Stimulated activated naive CD4-positive, alpha-beta T cell (primary cell): ENCODE results near the gene SFMBT1.
A peak's percentile ranks its signal among the peaks of the same experiment; 100 is the strongest.

Experiments used
- DNase-seq, 6 experiments: peaks; one replicate each; lab custom pipeline; 2025; lab: John Stamatoyannopoulos, UW

SFMBT1 gene

DNA sequence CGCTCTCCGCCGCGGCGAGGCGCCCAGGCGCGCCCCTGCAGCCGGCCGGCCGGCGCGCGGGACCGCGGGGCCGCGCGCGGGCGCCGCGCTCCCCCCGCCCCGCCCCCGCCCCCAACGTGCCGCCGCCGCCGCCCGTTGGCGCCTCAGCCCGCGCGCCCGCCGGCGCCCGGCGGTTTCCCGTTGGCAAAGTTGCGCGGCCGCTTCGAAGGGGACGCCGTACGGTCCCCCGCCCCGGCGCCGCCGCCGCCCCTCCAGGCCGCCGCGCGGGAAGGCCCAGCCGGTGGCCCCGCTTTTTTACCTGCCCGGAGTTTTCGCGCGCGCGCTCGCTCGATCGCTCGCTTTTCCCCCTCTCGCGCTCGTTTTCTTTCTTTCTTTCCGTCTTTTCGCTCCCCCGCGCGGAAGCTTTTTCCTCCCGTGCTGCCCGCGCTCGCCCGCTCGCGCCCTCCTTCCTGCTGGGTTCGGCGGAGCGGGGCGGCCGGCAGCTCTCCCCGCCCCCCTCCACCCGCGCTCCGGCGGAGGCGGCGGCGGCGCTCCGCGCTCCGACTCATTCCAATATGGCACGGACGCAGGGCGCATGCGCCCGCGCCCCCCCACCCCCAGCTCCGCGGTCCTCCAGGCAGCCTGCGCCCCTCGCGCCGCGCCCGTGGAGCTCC is at the start of gene SFMBT1:
Gene SFMBT1, minus strand, starts transcription at position 556 of the 653 bp plus-strand sequence. CDS start 76,945 bp downstream, outside the sequence.
- peak; percentile 56 to 84 (median 75) for DNase-seq

DNA sequence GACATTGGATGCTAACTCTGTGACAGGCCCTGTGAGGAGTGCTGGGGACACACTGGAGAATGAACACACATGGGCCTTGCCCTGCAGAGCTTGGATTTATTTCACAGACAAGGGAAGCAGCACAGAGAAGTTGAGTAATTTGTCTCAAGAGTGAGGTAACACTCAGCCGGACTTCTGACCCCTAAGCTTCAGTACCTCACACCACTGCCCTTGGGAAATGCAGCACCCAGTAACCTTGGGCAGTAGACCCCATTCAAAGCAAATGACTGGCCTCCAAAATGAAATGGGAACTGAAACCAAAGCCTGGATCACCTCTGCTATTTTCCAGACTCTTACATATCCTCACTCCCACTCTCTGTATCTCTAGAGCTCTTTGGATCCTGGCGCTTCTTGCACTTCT is 47.1 kb upstream of the SFMBT1 start:
- DNase-seq, result no peak

- DNase-seq, result no peak
These were observed 46.3 kb upstream of the SFMBT1 start for GRCh38 chr3:53092216-53092615.

- no peak for DNase-seq
These were observed 45.1 kb upstream of the SFMBT1 start for GRCh38 chr3:53091011-53091410.

DNA sequence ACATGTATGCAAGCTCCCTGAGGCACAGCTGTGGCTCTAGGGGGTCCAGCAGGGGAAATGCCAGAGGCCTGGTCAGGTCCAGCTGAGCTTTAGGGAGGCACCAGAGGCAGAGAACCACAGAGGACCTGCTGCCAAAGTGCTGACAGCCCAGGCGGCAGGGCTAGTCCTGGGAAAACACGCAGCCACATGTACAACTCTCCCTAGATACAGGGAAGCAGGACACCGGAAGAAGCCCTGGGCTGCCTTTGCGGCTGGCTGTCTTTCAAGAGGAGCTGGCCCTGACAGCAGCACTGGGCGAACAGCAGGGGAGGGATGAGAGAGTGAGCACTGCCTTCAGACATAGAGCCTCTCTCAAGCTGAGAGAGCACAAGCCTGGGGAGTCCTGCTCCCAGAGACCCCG is 43.6 kb upstream of the SFMBT1 start:
- no peak for DNase-seq

DNA sequence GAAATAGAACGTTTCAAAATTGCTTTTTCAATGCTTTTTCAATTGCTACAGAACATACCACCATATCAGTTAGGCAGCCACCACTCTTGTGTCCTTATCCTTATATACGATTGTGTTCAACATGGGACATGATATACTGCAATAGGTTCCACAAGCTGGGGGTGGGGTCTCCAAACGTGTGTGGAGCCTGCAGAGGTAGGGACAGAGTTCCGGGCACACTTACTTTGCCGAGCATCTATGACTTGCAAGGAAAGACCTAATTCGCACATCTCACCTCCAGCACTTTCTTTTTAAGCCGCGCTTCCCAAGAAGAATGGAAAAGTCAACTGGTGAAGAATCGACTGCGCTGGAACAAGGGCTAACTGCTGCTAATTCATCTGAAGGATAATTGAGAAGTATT is 39.6 kb upstream of the SFMBT1 start:
- no peak for DNase-seq

- no peak for DNase-seq
These were observed 38.6 kb upstream of the SFMBT1 start for GRCh38 chr3:53084310-53085001.

DNA sequence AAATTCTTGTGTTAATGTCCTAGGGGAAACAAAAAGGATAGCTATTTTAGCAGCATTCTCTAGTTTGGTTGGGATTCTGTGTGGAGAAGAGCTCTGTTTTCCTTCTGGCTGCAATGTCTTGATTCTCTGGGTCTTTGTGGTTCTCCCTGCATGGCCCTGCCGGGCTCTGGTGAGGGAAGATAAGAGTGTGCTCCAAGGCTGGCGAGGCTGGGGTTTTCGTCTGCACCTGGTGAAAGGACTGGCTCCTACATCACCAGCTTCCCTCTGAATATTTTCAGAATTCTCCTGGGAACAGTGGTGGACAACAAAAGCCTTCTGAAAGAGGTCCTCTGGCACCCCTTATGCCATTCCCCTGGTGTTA is 38.1 kb upstream of the SFMBT1 start:
- no peak for DNase-seq

DNA sequence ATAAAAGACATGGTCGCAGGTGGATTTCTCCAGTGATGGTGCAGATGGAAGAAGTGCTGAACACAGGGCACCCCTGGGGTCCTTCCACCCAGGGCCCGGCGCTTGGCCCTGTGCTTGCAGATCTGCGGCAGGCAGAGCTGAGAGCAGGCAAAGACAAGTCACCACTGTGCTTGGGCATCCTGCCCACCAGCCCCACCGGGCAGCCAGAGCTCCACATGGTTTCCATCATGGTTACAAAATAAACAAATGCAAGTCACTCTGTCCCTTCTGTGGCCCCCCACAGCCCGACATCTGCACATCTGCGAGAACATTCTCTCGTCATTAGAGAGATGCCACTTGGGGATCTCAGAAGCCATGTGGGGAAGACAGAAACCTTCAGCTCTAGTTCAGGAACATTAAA is 37.6 kb upstream of the SFMBT1 start:
- no peak for DNase-seq

DNA sequence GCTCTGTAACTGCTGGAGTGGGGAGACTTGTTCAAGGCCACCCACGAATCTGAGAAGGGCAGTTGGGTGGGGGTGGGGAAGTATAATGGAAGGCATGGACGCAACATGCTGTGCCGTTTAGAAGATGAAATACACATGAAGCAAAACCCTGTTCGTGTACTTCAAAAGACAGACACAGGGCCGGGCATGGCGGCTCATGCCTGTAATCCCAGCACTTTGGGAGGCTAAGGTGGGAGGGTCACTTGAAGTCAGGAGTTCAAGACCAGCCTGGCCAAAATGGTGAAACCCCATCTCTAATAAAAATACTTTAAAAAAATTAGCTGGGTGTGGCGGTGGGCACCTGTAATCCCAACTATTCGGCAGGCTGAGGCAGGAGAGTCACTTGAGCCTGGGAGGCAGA is 36.9 kb upstream of the SFMBT1 start:
- DNase-seq, result no peak

- no peak for DNase-seq
These were observed 35.4 kb upstream of the SFMBT1 start for GRCh38 chr3:53081318-53081717.

DNA sequence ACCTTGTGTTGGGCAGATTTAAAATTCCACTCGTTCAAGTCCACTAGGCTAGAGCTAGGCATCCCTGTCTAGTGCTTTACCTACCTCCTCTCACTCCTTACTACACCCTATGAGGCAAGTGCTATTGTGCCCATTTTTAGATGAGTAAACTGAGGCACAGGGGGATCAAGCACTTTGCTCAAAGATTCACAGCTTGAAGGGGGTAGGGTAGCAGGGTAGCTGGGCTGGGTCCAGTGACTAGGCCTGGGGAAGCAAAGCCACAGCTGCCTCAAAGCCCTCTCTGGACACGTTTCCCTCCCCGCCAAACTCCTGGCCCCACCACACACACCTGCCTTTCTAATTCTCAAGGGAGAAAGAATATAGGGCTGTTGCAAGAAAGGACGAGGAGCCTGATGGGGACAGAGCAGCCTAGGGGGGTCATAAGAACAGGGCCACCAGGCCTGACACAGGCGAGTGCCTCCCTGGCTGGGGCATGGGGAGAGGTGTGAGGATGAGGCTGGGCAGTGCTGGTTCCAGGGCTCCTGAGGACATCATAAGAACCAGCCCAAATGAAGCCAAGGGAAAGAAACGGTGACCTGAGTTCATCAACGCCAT is 34.8 kb upstream of the SFMBT1 start:
- no peak for DNase-seq

GRCh38 chr3:53079791-53080555 is 34.1 kb upstream of the SFMBT1 start:
- DNase-seq, result no peak

GRCh38 chr3:53079147-53079546 is 33.3 kb upstream of the SFMBT1 start:
- DNase-seq, result no peak

GRCh38 chr3:53078656-53079055 is 32.8 kb upstream of the SFMBT1 start:
- no peak for DNase-seq

DNA sequence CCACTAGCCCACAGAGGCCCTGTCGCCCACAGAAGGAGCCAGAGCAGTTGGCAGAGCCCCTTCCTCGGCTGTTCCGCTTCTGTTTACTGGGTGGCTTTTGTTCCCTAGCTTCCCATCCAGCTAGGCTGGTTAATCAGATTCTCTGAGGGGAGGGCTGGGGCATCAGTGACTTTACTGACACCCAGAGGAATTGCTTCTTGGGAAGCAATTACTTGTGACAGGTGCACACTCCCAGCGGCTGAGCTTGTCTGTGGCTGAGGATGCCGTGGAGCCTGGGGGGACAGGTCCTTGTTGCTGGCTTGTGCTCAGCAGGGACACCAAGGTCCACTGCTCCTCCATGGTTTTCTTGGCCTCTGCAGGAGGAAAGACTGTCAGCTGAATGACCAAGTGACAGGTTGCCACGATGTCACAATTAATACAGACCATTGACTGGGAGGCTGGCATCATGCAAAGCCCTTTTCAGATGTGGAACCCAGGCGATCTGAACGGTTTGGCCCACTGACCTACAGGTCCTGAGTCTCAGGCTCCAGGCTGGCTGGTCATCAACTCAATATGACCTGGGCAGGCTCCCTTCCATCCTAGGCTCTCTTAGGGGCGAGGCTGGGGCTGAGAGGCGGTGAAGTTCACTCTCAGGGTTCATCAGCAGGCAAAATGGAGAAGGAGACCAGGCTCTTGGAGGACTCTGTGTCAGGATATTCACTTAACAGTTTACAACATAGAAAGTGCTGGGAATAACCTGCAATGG is 31.8 kb upstream of the SFMBT1 start:
- DNase-seq, result no peak

DNA sequence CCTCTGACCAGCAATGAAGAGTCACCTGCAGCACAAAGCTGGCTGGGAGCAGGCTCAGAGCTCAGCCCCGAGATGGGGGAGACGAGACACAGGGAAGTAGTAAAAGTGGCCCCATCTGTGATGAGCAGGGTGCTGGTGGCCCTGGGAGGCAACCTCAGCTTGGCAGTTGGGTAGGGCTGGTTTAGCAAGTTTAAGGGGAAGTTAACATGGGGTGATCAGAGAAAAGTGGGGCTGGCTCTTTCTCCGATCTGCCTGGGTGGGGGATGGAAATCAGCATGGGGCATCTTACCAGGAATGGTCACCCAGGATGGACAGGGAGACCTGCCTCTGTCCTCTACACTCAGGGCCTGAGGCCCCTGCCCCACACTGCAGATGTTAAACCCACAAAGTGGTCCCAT is 29.9 kb upstream of the SFMBT1 start:
- no peak for DNase-seq

DNA sequence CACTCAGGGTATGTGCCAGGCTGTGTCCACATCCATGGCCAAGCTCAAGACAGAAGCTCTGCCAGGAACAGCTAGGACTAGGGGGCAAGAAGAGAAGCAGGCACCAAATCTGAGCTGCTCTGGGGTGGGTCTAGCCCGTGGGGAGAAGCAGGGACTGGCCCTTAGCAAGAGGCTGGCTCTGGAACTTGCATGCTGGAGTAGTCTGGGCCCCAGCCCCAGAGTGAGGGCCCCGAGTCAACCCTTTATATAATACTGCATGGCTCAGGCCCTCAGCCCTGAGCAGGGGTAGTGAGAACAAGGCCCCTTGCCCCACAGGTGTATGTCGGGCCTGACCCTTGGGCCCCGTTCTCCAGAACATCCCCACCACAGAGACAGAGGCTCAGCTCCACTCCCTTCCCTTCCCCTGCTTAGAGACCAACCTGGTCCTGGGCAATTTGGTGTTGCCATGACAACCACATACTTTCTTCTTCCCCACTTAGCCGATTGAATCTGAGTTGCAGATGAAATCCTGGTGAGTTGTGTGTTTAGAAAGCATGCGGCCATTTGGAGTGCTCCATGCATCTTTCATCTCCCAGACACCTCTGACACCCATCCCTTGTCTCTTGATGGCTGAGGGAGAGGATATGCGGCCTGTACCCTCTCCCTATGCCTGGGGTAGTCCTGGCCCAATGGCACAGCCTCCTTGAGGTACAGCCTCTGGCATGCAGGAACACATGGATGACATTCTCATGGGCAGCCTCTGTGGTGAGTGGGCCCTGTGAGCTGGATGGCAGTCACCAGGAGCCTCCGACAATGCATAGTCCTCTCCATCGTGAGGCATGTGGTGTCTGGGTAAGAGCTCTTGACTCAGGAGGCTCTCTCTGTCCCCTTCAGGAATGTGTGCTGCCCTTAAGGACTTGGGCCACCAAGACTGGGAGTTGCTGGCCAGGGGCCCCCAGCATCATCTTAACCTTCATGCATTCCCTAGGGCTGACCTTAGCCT is 29.2 kb upstream of the SFMBT1 start:
- DNase-seq, result no peak

- no peak for DNase-seq
These were observed 28.5 kb upstream of the SFMBT1 start for GRCh38 chr3:53074366-53074696.

GRCh38 chr3:53073553-53074365 is 27.9 kb upstream of the SFMBT1 start:
- no peak for DNase-seq
